Activated T-cell treated with anti-CD3 and anti-CD28 coated beads, Interleukin-2, amount 50 U/mL, for 72 hours (primary cell): ENCODE results near the gene ZNF33B. TPM values are rescaled to one million over a fixed set of nuclear protein-coding genes. Genes with fewer than 3 reads are reported as not detected.

Source experiments
- ATAC-seq, 2 donors: fragments of 150-1000 bp; cut with Tn5 transposase; replicated peaks in 1 of 2; 2 replicates each; pipeline ENCODE4 v1.10.0; 2021; ENCODE audit warnings: moderate library complexity in 2 of 2, mild to moderate bottlenecking in 1 of 2
- DNase-seq, 2 donors: peaks; one replicate each; pipeline ENCODE4 v3.0.0; 2021 to 2022; ENCODE audit warnings: mixed read lengths in 1 of 2
- H3K27ac Mint-ChIP-seq: one replicate; pipeline ENCODE4 v1.8.0; 2022; ENCODE audit warnings: mild to moderate bottlenecking, moderate library complexity, mixed read lengths
- H3K27me3 Mint-ChIP-seq: one replicate; pipeline ENCODE4 v1.8.0; 2022; ENCODE audit warnings: low read depth, mixed read lengths
- H3K36me3 Mint-ChIP-seq, 2 donors: one replicate each; pipeline ENCODE4 v1.8.0; 2022; ENCODE audit warnings: mixed read lengths in 2 of 2, mild to moderate bottlenecking in 1 of 2; ENCODE audit not compliant: insufficient read depth in 2 of 2
- H3K4me1 Mint-ChIP-seq: one replicate; pipeline ENCODE4 v1.8.0; 2022; ENCODE audit warnings: low read depth, mixed read lengths
- H3K4me3 Mint-ChIP-seq, 2 donors: one replicate each; pipeline ENCODE4 v1.8.0; 2022; ENCODE audit warnings: mild to moderate bottlenecking in 2 of 2, mixed read lengths in 2 of 2, moderate library complexity in 2 of 2
- H3K9me3 Mint-ChIP-seq, 2 donors: one replicate each; pipeline ENCODE4 v1.8.0; 2022; ENCODE audit warnings: mixed read lengths in 2 of 2
- total RNA-seq, 2 donors: library from RNA; stranded (reverse); gene quantifications; one replicate each; pipeline ENCODE4 v1.2.3, GENCODE V29; 2022

ZNF33B gene
- total RNA-seq, 2 donors from 2014 or later: 12.1 to 15.4 TPM

GRCh38 chr10:42544945-42545344 lies 93.4 kb downstream of the ZNF33B start:
- H3K9me3 Mint-ChIP-seq: peaks cover 25 to 28% of the 10 kb centered on the region in 2 donors
- H3K4me1 Mint-ChIP-seq: peaks cover 15% of the 10 kb centered on the region
- DNase-seq (no peak), ATAC-seq (no peak)
- H3K36me3 Mint-ChIP-seq: peaks cover 44 to 75% of the 10 kb centered on the region in 2 donors
- H3K27me3 Mint-ChIP-seq: no peaks in the 10 kb centered on the region
- no peak overlapping the region for H3K27ac Mint-ChIP-seq
- no peak overlapping the region for H3K4me3 Mint-ChIP-seq

DNA sequence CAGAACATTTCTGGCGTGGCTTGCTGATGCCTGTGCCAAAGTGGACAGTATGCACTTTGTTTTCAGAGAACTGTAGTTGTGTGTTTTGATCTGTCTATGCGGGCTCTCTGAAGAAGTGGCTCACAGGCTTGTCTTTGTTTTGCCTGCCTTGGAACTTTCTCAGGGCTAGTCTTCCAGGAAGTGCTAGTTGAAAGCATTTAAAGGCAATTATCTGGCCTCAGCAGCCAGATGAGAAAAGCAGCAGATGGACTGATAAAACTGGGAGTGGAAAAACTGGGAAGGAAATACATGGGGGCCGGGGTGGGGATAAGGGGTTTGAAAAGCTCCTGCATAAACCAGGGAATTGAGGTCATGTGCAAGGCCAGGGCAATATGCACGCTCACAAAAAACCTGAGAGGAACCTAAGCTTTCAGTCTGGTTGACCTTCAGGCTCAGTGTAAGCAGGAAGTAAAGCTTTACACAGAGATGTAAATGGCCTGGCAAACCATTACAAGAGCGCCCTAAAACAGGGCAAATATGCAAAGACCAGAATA lies 94.5 kb downstream of the ZNF33B start:
- H3K9me3 Mint-ChIP-seq: peaks cover 24 to 28% of the 10 kb centered on the region in 2 donors
- no peak for ATAC-seq

More for the DNA sequence above, 94.5 kb downstream of the ZNF33B start:
- H3K36me3 Mint-ChIP-seq: peaks cover 44 to 71% of the 10 kb centered on the region in 2 donors
- DNase-seq: no peak
- H3K4me3 Mint-ChIP-seq: no peak overlapping the region
- no peak overlapping the region for H3K27ac Mint-ChIP-seq
- H3K27me3 Mint-ChIP-seq: no peaks in the 10 kb centered on the region
- peaks cover 10% of the 10 kb centered on the region for H3K4me1 Mint-ChIP-seq

Other genes starting within 250 kb of the ZNF33B start
- gene BMS1, start 144.2 kb upstream of the ZNF33B start, total RNA-seq: 10 to 100 TPM; 14.3 to 14.5 TPM